H1 (cell line): ENCODE results near the gene GABRR3. TPM values are rescaled to one million over a fixed set of nuclear protein-coding genes. Genes with fewer than 3 reads are reported as not detected.

ENCODE experiments used
- ASH2L ChIP-seq: fragments of 200-600, 300-600 bp; sonication (generic); IDR thresholded peaks from one replicate; pipeline ENCODE4 v1.7.1; 2017; ENCODE audit warnings: low read length
- BCL11A ChIP-seq, 2 experiments: IDR thresholded peaks; one replicate each; pipeline ENCODE4 v1.6.1; 2011; ENCODE audit warnings: low read depth in 2 of 2, low read length in 2 of 2, mild to moderate bottlenecking in 2 of 2
- CEBPB ChIP-seq: IDR thresholded peaks from 2 replicates; pipeline ENCODE4 v1.6.1; 2012; ENCODE audit warnings: low read depth, low read length
- CREB1 ChIP-seq: IDR thresholded peaks from 2 replicates; pipeline ENCODE4 v1.6.1; 2012; ENCODE audit warnings: inconsistent platforms
- EGR1 ChIP-seq: IDR thresholded peaks from 2 replicates; pipeline ENCODE4 v1.6.1; 2011; ENCODE audit warnings: low read depth, low read length, borderline replicate concordance
- JUND ChIP-seq: IDR thresholded peaks from 2 replicates; pipeline ENCODE4 v1.6.1; 2011; ENCODE audit warnings: mild to moderate bottlenecking, improper control_type of control experiment, low read length
- KDM1A ChIP-seq: fragments of 200-600, 300-600 bp; sonication (generic); IDR thresholded peaks from 2 replicates; pipeline ENCODE4 v1.7.1; 2016; ENCODE audit warnings: mild to moderate bottlenecking, low read length, borderline replicate concordance
- NRF1 ChIP-seq: IDR thresholded peaks from 2 replicates; pipeline ENCODE4 v1.6.1; 2011; ENCODE audit warnings: mild to moderate bottlenecking, low read depth, low read length, improper control_type of control experiment
- POU5F1 ChIP-seq: IDR thresholded peaks from 2 replicates; pipeline ENCODE4 v1.6.1; 2011; ENCODE audit warnings: low read depth, mild to moderate bottlenecking, low read length, moderate library complexity
- RNF2 ChIP-seq: fragments of 200-900, 300-1000 bp; sonication (generic); IDR thresholded peaks from 2 replicates; pipeline ENCODE4 v1.7.1; 2016; ENCODE audit warnings: borderline replicate concordance, low read depth, mild to moderate bottlenecking, antibody characterized with exemption, low read length; ENCODE audit not compliant: poor library complexity, severe bottlenecking; ENCODE audit errors: missing control alignments
- RXRA ChIP-seq: IDR thresholded peaks from 2 replicates; pipeline ENCODE4 v1.6.1; 2011; ENCODE audit warnings: low read depth, mild to moderate bottlenecking, low read length, moderate library complexity; ENCODE audit not compliant: insufficient read depth
- SRF ChIP-seq: IDR thresholded peaks from 2 replicates; pipeline ENCODE4 v1.6.1; 2011; ENCODE audit warnings: mild to moderate bottlenecking, low read depth, low read length, moderate library complexity
- polyA plus RNA-seq, 7 experiments: library from polyadenylated mRNA; depleted of rRNA in 3 of 7; stranded (reverse) in 5 of 7; unstranded in 2 of 7; fragments of >200 nt in 5 of 7; fragments of 200-250 nt in 2 of 7; gene quantifications; 1 replicate in 5 of 7; 2 replicates in 1 of 7; 4 replicates in 1 of 7; pipeline versions ENCODE4 v1.2.1 to v1.2.3, GENCODE V29; 2011 to 2013; ENCODE audit warnings: missing spikeins in 2 of 7, mixed read lengths in 2 of 7
- total RNA-seq: library from RNA; stranded (reverse); fragmentation: NEBNext Ultra II Directional; extraction: Animal tissue kit (Norgen Biotek cat#: 25700); gene quantifications from 2 replicates; pipeline ENCODE4 v1.2.1, GENCODE V29; 2021
- TF ChIP-seq, protein P1 (sequence below): fragments of 300-600 bp; sonication (generic); IDR thresholded peaks from 2 replicates; pipeline ENCODE4 v1.7.1; 2012; ENCODE audit warnings: low read length, moderate library complexity, mild to moderate bottlenecking, inconsistent platforms; ENCODE audit not compliant: insufficient replicate concordance

GABRR3 gene
- total and polyA plus RNA-seq, 2 of the 8 experiments (the other 6 are each of a cell fraction or from before 2014, with no cell fraction given) = not detected

DNA sequence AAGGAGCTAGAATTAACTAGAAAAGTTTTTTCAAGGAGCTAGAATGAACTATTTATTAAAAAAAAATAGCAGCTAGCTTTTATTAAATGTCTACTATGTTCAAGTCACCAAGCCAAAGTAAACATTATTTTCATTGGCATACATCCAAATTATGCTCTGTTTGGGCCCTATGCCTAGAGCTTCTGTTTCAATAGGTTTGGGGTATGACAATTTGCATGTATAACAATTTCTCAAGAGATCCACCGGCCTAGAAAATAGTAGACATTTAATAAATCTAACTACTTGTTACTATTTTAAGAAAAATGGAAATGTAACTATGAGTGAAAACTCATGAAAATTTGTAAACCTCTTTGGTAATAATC, 8.0 kb downstream of the GABRR3 start (continued):
- TF ChIP-seq, protein P1, sequence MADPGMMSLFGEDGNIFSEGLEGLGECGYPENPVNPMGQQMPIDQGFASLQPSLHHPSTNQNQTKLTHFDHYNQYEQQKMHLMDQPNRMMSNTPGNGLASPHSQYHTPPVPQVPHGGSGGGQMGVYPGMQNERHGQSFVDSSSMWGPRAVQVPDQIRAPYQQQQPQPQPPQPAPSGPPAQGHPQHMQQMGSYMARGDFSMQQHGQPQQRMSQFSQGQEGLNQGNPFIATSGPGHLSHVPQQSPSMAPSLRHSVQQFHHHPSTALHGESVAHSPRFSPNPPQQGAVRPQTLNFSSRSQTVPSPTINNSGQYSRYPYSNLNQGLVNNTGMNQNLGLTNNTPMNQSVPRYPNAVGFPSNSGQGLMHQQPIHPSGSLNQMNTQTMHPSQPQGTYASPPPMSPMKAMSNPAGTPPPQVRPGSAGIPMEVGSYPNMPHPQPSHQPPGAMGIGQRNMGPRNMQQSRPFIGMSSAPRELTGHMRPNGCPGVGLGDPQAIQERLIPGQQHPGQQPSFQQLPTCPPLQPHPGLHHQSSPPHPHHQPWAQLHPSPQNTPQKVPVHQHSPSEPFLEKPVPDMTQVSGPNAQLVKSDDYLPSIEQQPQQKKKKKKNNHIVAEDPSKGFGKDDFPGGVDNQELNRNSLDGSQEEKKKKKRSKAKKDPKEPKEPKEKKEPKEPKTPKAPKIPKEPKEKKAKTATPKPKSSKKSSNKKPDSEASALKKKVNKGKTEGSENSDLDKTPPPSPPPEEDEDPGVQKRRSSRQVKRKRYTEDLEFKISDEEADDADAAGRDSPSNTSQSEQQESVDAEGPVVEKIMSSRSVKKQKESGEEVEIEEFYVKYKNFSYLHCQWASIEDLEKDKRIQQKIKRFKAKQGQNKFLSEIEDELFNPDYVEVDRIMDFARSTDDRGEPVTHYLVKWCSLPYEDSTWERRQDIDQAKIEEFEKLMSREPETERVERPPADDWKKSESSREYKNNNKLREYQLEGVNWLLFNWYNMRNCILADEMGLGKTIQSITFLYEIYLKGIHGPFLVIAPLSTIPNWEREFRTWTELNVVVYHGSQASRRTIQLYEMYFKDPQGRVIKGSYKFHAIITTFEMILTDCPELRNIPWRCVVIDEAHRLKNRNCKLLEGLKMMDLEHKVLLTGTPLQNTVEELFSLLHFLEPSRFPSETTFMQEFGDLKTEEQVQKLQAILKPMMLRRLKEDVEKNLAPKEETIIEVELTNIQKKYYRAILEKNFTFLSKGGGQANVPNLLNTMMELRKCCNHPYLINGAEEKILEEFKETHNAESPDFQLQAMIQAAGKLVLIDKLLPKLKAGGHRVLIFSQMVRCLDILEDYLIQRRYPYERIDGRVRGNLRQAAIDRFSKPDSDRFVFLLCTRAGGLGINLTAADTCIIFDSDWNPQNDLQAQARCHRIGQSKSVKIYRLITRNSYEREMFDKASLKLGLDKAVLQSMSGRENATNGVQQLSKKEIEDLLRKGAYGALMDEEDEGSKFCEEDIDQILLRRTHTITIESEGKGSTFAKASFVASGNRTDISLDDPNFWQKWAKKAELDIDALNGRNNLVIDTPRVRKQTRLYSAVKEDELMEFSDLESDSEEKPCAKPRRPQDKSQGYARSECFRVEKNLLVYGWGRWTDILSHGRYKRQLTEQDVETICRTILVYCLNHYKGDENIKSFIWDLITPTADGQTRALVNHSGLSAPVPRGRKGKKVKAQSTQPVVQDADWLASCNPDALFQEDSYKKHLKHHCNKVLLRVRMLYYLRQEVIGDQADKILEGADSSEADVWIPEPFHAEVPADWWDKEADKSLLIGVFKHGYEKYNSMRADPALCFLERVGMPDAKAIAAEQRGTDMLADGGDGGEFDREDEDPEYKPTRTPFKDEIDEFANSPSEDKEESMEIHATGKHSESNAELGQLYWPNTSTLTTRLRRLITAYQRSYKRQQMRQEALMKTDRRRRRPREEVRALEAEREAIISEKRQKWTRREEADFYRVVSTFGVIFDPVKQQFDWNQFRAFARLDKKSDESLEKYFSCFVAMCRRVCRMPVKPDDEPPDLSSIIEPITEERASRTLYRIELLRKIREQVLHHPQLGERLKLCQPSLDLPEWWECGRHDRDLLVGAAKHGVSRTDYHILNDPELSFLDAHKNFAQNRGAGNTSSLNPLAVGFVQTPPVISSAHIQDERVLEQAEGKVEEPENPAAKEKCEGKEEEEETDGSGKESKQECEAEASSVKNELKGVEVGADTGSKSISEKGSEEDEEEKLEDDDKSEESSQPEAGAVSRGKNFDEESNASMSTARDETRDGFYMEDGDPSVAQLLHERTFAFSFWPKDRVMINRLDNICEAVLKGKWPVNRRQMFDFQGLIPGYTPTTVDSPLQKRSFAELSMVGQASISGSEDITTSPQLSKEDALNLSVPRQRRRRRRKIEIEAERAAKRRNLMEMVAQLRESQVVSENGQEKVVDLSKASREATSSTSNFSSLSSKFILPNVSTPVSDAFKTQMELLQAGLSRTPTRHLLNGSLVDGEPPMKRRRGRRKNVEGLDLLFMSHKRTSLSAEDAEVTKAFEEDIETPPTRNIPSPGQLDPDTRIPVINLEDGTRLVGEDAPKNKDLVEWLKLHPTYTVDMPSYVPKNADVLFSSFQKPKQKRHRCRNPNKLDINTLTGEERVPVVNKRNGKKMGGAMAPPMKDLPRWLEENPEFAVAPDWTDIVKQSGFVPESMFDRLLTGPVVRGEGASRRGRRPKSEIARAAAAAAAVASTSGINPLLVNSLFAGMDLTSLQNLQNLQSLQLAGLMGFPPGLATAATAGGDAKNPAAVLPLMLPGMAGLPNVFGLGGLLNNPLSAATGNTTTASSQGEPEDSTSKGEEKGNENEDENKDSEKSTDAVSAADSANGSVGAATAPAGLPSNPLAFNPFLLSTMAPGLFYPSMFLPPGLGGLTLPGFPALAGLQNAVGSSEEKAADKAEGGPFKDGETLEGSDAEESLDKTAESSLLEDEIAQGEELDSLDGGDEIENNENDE = no peak
- TF ChIP-seq CREB1 (no peak), RXRA (no peak), KDM1A (no peak), SRF (no peak), POU5F1 (no peak), EGR1 (no peak), CEBPB (no peak), NRF1 (no peak), BCL11A (IDR thresholded peaks at IDR 0.05; ENCODE audit: low read depth in 2 of 2, low read length in 2 of 2) (no peak), JUND (no peak), RNF2 (no peak), ASH2L (no peak)
